GM12878 (cell line): ENCODE data around the gene CGB2. TPM values are rescaled to one million over a fixed set of nuclear protein-coding genes. Genes with fewer than 3 reads are reported as not detected.

ENCODE experiments used
- ATAC-seq: fragments of 200-7000 bp; cut with Tn5 transposase; 3 replicates; pipeline ENCODE4 v1.9.1; 2020; ENCODE audit warnings: mild to moderate bottlenecking, moderate library complexity
- BruUV-seq: library from RNA; stranded (reverse); fragments of 400-500 nt; replicated peaks from 2 replicates; lab custom pipeline; 2021; lab: Mats Ljungman, UMichigan
- CTCF ChIA-PET: fragments of 300-600 bp; sonication (Branson Sonifier 250); formaldehyde crosslinking; extraction: SDS; loops from one replicate; lab custom pipeline; 2021; ENCODE audit warnings: inconsistent platforms; lab: Yijun Ruan, JAX
- POLR2A ChIA-PET: fragments of 350-600 bp; formaldehyde crosslinking; extraction: SDS; loops from one replicate; lab custom pipeline; 2021; ENCODE audit warnings: inconsistent platforms; lab: Charles Lee
- RAD21 ChIA-PET: fragments of 300-600 bp; sonication (Branson Sonifier 250); formaldehyde crosslinking; loops from one replicate; lab custom pipeline; 2023; ENCODE audit warnings: antibody characterized with exemption; ENCODE audit not compliant: unreplicated experiment; lab: Charles Lee
- SMC1A ChIA-PET: fragments of 300-600 bp; sonication (Branson Sonifier 250); formaldehyde crosslinking; loops from one replicate; lab custom pipeline; 2023; ENCODE audit not compliant: unreplicated experiment, uncharacterized antibody; lab: Charles Lee
- DNase-seq: peaks from one replicate; pipeline ENCODE4 v3.0.0-alpha.2; 2011; ENCODE audit warnings: low read depth, low spot score
- FAIRE-seq: peaks from 3 replicates; lab custom pipeline; 2011; peaks lifted over from hg19 to GRCh38; lab: Jason Lieb, UNC
- H2AFZ ChIP-seq: 2 replicates; pipeline ENCODE4 v1.6.0; 2011; ENCODE audit warnings: low read depth, low read length, control low read depth; ENCODE audit not compliant: control insufficient read depth
- H3K27ac ChIP-seq: 2 replicates; pipeline ENCODE4 v1.5.1; 2011; ENCODE audit warnings: control low read depth; ENCODE audit not compliant: control insufficient read depth, insufficient read depth
- H3K27me3 ChIP-seq, 2 experiments: replicated peaks in 1 of 2; 2 replicates each; pipeline versions ENCODE4 v1.6.0 to v1.6.1; 2011; ENCODE audit warnings: low read length in 1 of 2; ENCODE audit not compliant: control insufficient read depth in 2 of 2, insufficient read depth in 2 of 2
- H3K36me3 ChIP-seq, 2 experiments: 2 replicates each; pipeline ENCODE4 v1.5.1; 2011; ENCODE audit warnings: low read length in 1 of 2; ENCODE audit not compliant: control insufficient read depth in 2 of 2, insufficient read depth in 2 of 2
- H3K4me1 ChIP-seq: 2 replicates; pipeline ENCODE4 v1.6.1; 2011; ENCODE audit warnings: mild to moderate bottlenecking, low read length, moderate library complexity, mixed read lengths; ENCODE audit not compliant: control insufficient read depth, insufficient read depth
- H3K4me2 ChIP-seq: 2 replicates; pipeline ENCODE4 v1.6.0; 2011; ENCODE audit warnings: control low read depth; ENCODE audit not compliant: control insufficient read depth, insufficient read depth
- H3K4me3 ChIP-seq: fragments of 200-600 bp; sonication (generic); 2 replicates; pipeline ENCODE4 v1.5.1; 2016
- H3K79me2 ChIP-seq: 2 replicates; pipeline ENCODE4 v1.6.0; 2011; ENCODE audit warnings: low read length; ENCODE audit not compliant: control insufficient read depth, insufficient read depth
- H3K9ac ChIP-seq: 2 replicates; pipeline ENCODE4 v1.8.0; 2011; ENCODE audit warnings: low read length, control low read depth, mixed read lengths; ENCODE audit not compliant: control insufficient read depth, insufficient read depth
- H3K9me3 ChIP-seq: replicated peaks from 3 replicates; pipeline ENCODE4 v1.5.1; 2011; ENCODE audit warnings: mild to moderate bottlenecking, low read length; ENCODE audit not compliant: control insufficient read depth, insufficient read depth
- H4K20me1 ChIP-seq: 2 replicates; pipeline ENCODE4 v1.6.0; 2011; ENCODE audit not compliant: control insufficient read depth, insufficient read depth
- CBFB ChIP-seq: IDR thresholded peaks from 2 replicates; pipeline ENCODE4 v1.6.1; 2016; ENCODE audit warnings: antibody characterized with exemption, low read depth
- EGR1 ChIP-seq, 2 experiments: IDR thresholded peaks; 1 replicate in 1 of 2; 2 replicates in 1 of 2; pipeline ENCODE4 v1.6.1; 2011 to 2012; ENCODE audit warnings: low read depth in 2 of 2, low read length in 2 of 2, borderline replicate concordance in 1 of 2, mild to moderate bottlenecking in 1 of 2, moderate library complexity in 1 of 2
- FOXK2 ChIP-seq: fragments of 450-650 bp; IDR thresholded peaks from 2 replicates; pipeline ENCODE4 v1.6.1; 2017; ENCODE audit warnings: mild to moderate bottlenecking, moderate library complexity
- FOXM1 ChIP-seq: IDR thresholded peaks from 2 replicates; pipeline ENCODE4 v1.6.1; 2012; ENCODE audit warnings: low read depth, mild to moderate bottlenecking, inconsistent platforms, low read length, moderate library complexity
- HDGF ChIP-seq: fragments of 450-650 bp; IDR thresholded peaks from 2 replicates; pipeline ENCODE4 v1.6.1; 2016; ENCODE audit warnings: antibody characterized with exemption
- MYB ChIP-seq: fragments of 150-350 bp; IDR thresholded peaks from 2 replicates; pipeline ENCODE4 v1.6.1; 2014; ENCODE audit warnings: mild to moderate bottlenecking, low read depth, low read length, borderline replicate concordance
- SIN3A ChIP-seq: IDR thresholded peaks from 2 replicates; pipeline ENCODE4 v1.6.1; 2012; ENCODE audit warnings: low read depth, low read length, improper control_type of control experiment
- TCF12 ChIP-seq: IDR thresholded peaks from 2 replicates; pipeline ENCODE4 v1.6.1; 2011; ENCODE audit warnings: low read depth, mild to moderate bottlenecking, low read length
- WRNIP1 ChIP-seq: IDR thresholded peaks from 2 replicates; pipeline ENCODE4 v1.6.1; 2011; ENCODE audit warnings: low read depth, low read length, improper control_type of control experiment, borderline replicate concordance
- WGBS: methylation state at CpG from one replicate; pipeline ENCODE4 v1.1.6; 2016; ENCODE audit warnings: low lambda C conversion rate; ENCODE audit not compliant: insufficient replicate concordance, insufficient coverage; ENCODE audit errors: missing lambda C conversion rate; 5-methylcytosine and 5-hydroxymethylcytosine counted together
- in situ Hi-C: fragments of 300-500 bp; cut with MboI; formaldehyde crosslinking; loops from 9 replicates; pipeline ENCODE4 v1.14.3; 2018; ENCODE audit warnings: mixed read lengths
- intact Hi-C: fragments of 100-400 bp; cut with micrococcal nuclease; formaldehyde crosslinking; loops from one replicate; pipeline ENCODE4 v1.14.2; 2022; ENCODE audit not compliant: unreplicated experiment
- polyA plus RNA-seq, 11 experiments: library from polyadenylated mRNA; depleted of rRNA in 4 of 11; unstranded in 6 of 11; stranded (reverse) in 5 of 11; fragments of >200 nt; fragmentation: Nextera tagmentation in 4 of 11; fragmentation: Illumina TruSeq in 1 of 11; extraction: Ambion mirVana in 4 of 11; extraction: Trizol in 1 of 11; gene quantifications; 1 replicate in 1 of 11; 2 replicates in 10 of 11; pipeline versions ENCODE4 v1.2.1 to v1.2.3, GENCODE V29; 2011 to 2016; ENCODE audit warnings: inconsistent platforms in 2 of 11, missing spikeins in 2 of 11, low read depth in 1 of 11
- total RNA-seq, 4 experiments: library from RNA; depleted of rRNA in 3 of 4; stranded (reverse); fragments of >200 nt in 3 of 4; fragmentation: Illumina TruSeq in 1 of 4; extraction: Trizol in 1 of 4; gene quantifications; 2 replicates each; pipeline versions ENCODE4 v1.2.1 to v1.2.3, GENCODE V29; 2013 to 2021
- TF ChIP-seq, protein P1 (sequence below): IDR thresholded peaks from 2 replicates; pipeline ENCODE4 v1.6.1; 2011; ENCODE audit warnings: mild to moderate bottlenecking, low read depth, low read length, moderate library complexity; ENCODE audit not compliant: insufficient replicate concordance
- TF ChIP-seq, protein P2 (sequence below): fragments of 150-350 bp; IDR thresholded peaks from 2 replicates; pipeline ENCODE4 v1.6.1; 2016; ENCODE audit warnings: low read depth, low read length

The CGB2 gene
- total and polyA plus RNA-seq, 10 of the 15 experiments (the other 5 are each of a cell fraction or from before 2014, with no cell fraction given): 0.20 to 0.37 TPM; not detected in 8

DNA sequence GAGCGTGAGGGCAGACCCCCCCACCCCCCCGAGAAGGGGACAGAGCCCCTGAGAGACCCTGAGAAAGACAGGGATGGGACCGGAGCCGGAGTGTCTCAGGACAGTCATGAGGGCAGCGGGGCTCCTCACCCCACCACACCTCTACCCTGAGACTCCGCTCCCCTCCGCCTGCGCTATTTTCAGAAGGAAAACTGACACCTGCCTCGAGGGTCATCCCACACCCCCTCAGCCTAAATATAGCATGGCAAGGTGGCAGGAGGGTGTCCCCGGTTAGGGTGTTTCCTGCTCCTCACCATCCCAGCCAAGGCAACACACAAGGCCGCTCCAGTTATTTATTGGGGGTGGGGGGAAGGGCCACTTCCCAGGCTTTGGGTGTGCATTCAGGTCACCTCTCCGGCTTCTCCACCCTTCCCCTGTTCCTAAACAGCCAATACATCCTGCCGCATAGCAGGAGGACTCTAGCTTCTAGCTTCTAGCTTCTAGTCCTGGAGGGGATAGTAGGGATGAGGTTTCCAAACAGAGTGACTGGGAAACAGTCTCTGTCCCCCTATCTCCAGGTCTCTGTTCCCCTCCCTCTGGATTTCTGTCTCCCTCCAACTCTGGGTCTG, 34.3 kb downstream of the CGB2 start:
- 15% methylated on average over 11 of the region's 13 CpGs for WGBS
- CTCF ChIA-PET: interaction anchor here (1.1 kb wide), 1 partner anchor 32 kb away, joined by 3 read pairs; no protein-coding TSS in a partner anchor
- POLR2A ChIA-PET: no interaction called here
- DNase-seq: no peak
- no peak for ATAC-seq
- SMC1A ChIA-PET: no interaction called here
- in situ Hi-C loops (no loop called here), intact Hi-C loops (no loop called here)
- no peaks in the 10 kb centered on the region for H3K36me3 ChIP-seq
- no peak overlapping the region for H3K4me3 ChIP-seq
- RAD21 ChIA-PET: interaction anchor here (0.6 kb wide), 1 partner anchor 300 kb away, joined by 3 read pairs; no protein-coding TSS in a partner anchor
- no peaks in the 10 kb centered on the region for H3K79me2 ChIP-seq
- peaks cover 2 to 3% of the 10 kb centered on the region in 2 experiments for H3K27me3 ChIP-seq
- no peak overlapping the region for H3K9ac ChIP-seq
- FAIRE-seq: no peak
- H3K9me3 ChIP-seq: no peaks in the 10 kb centered on the region; the same call in 2 of the 3 replicates
- BruUV-seq: no TSS peak
- no peak overlapping the region for H3K27ac ChIP-seq
- no peaks in the 10 kb centered on the region for H3K4me1 ChIP-seq
- no peak overlapping the region for H3K4me2 ChIP-seq
- H2AFZ ChIP-seq: no peak overlapping the region
- no peaks in the 10 kb centered on the region for H4K20me1 ChIP-seq
- TF ChIP-seq, protein P1, sequence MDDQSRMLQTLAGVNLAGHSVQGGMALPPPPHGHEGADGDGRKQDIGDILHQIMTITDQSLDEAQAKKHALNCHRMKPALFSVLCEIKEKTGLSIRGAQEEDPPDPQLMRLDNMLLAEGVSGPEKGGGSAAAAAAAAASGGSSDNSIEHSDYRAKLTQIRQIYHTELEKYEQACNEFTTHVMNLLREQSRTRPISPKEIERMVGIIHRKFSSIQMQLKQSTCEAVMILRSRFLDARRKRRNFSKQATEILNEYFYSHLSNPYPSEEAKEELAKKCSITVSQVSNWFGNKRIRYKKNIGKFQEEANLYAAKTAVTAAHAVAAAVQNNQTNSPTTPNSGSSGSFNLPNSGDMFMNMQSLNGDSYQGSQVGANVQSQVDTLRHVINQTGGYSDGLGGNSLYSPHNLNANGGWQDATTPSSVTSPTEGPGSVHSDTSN: no peak
- TF ChIP-seq CBFB (no peak), FOXM1 (no peak), SIN3A (no peak)

DNA sequence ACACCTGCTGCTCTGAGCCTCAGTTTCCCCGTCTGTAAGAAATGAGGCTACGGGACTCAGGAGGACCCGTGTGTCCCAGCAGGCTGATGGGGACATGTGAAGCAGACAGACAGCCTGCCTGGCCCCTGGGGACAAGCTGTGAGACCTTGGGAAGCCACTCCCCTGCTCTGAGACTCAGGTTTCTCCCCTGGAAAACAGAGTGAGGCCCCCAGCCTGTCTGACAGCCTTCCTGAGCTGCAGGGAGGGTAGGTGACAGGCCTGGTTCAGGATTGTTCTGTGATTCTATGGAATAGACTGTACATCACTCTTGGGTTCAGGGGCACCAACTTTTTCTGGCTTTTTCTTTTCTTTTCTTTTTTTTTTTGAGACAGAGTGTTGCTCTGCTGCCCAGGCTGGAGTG, 35.9 kb downstream of the CGB2 start:
- intact Hi-C loops: no loop called here
- H3K36me3 ChIP-seq: no peaks in the 10 kb centered on the region
- ATAC-seq: no peak
- no peaks in the 10 kb centered on the region for H3K79me2 ChIP-seq
- POLR2A ChIA-PET: no interaction called here
- RAD21 ChIA-PET: no interaction called here
- H3K4me2 ChIP-seq: no peak overlapping the region
- H3K4me3 ChIP-seq: no peak overlapping the region
- 30% methylated on average over 3 of the region's 3 CpGs for WGBS
- H3K9me3 ChIP-seq: no peaks in the 10 kb centered on the region; the same call in 2 of the 3 replicates
- no peaks in the 10 kb centered on the region for H4K20me1 ChIP-seq
- in situ Hi-C loops: no loop called here
- no peak overlapping the region for H2AFZ ChIP-seq
- H3K4me1 ChIP-seq: no peaks in the 10 kb centered on the region
- no TSS peak for BruUV-seq
- H3K9ac ChIP-seq: no peak overlapping the region
- H3K27ac ChIP-seq: no peak overlapping the region
- CTCF ChIA-PET: no interaction called here
- DNase-seq: no peak
- FAIRE-seq: no peak
- H3K27me3 ChIP-seq: peaks cover 2 to 3% of the 10 kb centered on the region in 2 experiments
- SMC1A ChIA-PET: interaction anchor here (0.9 kb wide), 1 partner anchor 156 kb away, joined by 3 read pairs; no protein-coding TSS in a partner anchor
- no peak for TF ChIP-seq FOXK2
- TF ChIP-seq EGR1 (IDR thresholded peaks at IDR 0.05; ENCODE audit: borderline replicate concordance in 1 of 2, low read depth in 2 of 2, low read length in 2 of 2): no peak
- TF ChIP-seq TCF12: no peak
- TF ChIP-seq, protein P2, sequence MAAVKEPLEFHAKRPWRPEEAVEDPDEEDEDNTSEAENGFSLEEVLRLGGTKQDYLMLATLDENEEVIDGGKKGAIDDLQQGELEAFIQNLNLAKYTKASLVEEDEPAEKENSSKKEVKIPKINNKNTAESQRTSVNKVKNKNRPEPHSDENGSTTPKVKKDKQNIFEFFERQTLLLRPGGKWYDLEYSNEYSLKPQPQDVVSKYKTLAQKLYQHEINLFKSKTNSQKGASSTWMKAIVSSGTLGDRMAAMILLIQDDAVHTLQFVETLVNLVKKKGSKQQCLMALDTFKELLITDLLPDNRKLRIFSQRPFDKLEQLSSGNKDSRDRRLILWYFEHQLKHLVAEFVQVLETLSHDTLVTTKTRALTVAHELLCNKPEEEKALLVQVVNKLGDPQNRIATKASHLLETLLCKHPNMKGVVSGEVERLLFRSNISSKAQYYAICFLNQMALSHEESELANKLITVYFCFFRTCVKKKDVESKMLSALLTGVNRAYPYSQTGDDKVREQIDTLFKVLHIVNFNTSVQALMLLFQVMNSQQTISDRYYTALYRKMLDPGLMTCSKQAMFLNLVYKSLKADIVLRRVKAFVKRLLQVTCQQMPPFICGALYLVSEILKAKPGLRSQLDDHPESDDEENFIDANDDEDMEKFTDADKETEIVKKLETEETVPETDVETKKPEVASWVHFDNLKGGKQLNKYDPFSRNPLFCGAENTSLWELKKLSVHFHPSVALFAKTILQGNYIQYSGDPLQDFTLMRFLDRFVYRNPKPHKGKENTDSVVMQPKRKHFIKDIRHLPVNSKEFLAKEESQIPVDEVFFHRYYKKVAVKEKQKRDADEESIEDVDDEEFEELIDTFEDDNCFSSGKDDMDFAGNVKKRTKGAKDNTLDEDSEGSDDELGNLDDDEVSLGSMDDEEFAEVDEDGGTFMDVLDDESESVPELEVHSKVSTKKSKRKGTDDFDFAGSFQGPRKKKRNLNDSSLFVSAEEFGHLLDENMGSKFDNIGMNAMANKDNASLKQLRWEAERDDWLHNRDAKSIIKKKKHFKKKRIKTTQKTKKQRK: no peak
- no peak for TF ChIP-seq MYB
- no peak for TF ChIP-seq WRNIP1
- no peak for TF ChIP-seq HDGF
